Activated CD8-positive, alpha-beta memory T cell treated with anti-CD3 and anti-CD28 coated beads, Interleukin-2, amount 50 U/mL, for 1 hour (primary cell): ENCODE data around the gene KCNAB3.

Experiments
- DNase-seq: peaks from one replicate; pipeline ENCODE4 v3.0.0-alpha.2; 2020; ENCODE audit errors: extremely low read depth

The KCNAB3 gene

GRCh38 chr17:7940743-7941142 lies 11.1 kb upstream of the KCNAB3 start:
- no peak for DNase-seq

- DNase-seq, result no peak
These were observed 10.4 kb upstream of the KCNAB3 start for GRCh38 chr17:7940034-7940433.

GRCh38 chr17:7935859-7936258 lies 6.2 kb upstream of the KCNAB3 start:
- DNase-seq, result no peak

DNA sequence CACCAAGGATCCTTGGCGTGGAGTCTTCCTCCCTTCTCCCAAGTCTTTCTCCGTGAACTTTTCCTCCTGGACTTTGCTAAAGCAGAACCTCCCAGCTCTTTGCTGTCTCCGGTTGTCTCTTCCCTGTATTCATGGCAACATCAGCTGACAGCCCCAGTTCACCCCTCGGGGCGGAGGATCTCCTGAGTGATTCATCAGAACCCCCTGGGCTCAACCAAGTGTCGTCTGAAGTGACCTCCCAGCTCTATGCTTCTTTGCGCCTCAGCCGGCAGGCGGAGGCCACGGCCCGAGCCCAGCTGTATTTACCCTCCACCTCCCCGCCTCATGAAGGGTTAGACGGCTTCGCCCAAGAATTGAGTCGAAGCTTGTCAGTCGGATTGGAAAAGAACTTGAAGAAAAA lies 3.3 kb upstream of the KCNAB3 start:
- DNase-seq, result no peak

GRCh38 chr17:7932483-7932891 lies 2.8 kb upstream of the KCNAB3 start:
- no peak for DNase-seq

DNA sequence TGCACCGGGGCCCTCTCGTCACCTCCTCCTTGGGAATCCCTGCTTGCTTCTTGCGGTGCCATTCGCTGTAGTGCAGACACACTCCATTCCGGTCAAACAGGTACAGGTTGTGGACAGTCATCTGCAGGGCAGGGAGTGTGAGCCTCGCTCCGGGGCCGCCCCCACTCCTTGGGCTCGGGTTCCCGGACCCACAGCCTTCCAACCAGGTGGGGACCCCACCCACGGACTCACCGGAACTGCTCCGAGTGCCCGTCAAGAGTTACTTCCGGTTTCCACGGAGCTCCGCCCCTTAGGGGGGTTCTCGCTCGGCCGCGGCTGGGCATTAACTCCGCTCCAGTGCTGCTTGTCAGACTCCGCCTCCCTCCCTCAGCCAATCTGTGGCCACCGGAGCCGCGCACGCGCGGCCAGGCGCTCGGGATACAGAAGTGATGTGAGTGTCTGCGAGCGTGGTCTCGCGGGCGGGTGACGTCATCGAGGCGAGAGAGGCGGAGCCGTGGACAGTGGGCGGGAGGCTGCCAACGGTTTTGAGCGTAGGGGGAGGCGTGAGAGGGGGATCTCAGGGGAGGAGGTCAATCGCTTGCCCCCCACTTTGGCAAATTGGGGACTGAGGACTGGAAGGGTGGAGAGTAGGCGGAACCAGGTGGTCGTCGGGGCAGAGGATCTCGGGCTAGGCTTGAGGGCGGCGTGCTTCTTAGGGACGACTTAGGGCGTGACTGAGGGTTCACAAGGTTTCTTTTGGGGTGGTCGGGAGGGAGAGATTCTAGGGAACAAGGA lies 2.2 kb upstream of the KCNAB3 start, which contains the start of the genes CNTROB and TRAPPC1:
Gene CNTROB, plus strand, starts transcription at position 498 of the 774 bp plus-strand sequence. CDS start 874 bp downstream, outside the sequence.
Gene TRAPPC1, minus strand, starts transcription at position 238 of the 774 bp plus-strand sequence. Its CDS starts 117 bp downstream, at position 121.
- peak; percentile 94 for DNase-seq

- DNase-seq, result no peak
These were observed 1.4 kb upstream of the KCNAB3 start for GRCh38 chr17:7930841-7931631.

- no peak for DNase-seq
These were observed 2.1 kb downstream of the KCNAB3 start for GRCh38 chr17:7927596-7927995.

DNA sequence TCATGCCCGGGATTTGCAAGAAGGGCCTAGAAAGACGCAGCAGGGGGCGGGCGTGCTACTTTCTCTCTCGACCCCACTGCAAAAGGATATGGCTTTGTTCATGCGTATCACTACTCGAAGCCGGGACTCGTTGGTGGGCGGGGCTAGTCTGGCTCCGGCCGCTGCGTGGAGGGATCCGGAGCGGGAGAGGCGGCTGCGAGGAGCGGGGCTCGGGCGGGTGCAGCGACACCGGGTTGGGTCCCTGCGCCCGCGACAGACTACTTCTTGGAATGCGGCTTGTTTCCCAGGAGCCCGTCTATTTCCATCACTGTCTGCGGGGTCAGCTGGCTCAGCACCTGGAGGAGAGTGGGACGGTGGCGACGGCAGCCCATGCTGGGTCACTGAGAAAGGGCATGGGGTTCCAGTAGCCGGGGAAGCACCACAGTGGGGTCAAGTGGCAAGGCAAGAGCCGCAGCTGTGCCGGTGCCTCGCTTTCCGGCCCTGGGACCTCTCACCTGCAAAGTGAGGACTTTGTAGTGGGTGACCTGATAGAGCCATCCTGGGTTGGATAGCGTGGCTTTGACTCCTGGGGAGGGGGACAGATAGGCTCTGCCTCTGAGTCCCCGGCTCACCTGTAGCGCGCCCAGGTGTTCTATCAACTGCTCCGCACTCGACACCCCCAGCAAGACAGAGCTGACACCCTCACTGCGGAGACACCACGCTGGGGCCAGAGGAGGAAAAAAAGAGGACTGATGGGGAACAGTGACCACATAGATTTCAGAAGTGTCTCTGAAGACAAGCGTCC lies 6.6 kb downstream of the KCNAB3 start:
- DNase-seq, result peak; percentile 54

GRCh38 chr17:7922269-7922844 lies 7.3 kb downstream of the KCNAB3 start:
- no peak for DNase-seq

GRCh38 chr17:7916808-7917207 lies 12.8 kb downstream of the KCNAB3 start:
- no peak for DNase-seq

DNA sequence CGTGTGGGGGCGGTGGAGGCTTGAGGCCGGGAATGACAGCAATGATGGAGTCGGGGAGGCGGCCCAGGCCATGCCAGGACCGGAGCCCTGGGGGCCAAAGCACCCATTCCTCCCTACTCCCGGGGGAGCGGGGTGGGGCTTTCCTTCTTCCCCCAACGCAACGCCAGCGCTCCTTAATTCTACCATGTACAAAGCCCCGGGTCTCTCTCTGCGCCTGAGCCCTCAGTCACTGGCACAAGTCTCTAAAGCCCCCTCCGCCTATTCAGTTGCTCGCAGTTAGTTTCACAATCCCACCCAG lies 13.3 kb downstream of the KCNAB3 start:
- DNase-seq, result no peak

- peak; percentile 60 for DNase-seq
These were observed 13.9 kb downstream of the KCNAB3 start, which contains the start of gene RNF227 for GRCh38 chr17:7915611-7916384. Gene RNF227, minus strand, starts transcription at chr17:7916289. Its CDS starts 94 bp downstream, at chr17:7916195.

DNA sequence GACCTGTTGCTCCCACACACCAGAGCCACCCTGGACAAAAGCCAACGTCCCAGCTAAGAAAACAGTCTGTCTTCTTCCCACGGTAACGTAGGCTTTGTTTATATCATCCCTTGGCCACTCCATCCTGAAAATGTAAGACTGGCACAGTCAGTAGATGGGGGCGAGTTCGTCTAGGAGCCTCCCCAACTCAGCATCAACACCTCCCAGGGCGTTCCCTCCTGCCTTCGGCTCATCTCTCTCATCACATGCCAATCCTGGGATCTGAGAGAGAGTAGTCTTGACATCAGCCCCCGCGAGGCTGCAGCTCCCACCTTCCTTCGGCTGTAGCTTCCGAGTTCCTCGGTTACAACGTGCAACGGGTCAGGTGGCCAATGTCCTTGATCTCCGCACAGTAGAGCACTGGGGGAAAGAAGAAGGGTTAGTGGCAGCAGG lies 14.5 kb downstream of the KCNAB3 start:
- DNase-seq, result no peak

- no peak for DNase-seq
These were observed 16.6 kb downstream of the KCNAB3 start for GRCh38 chr17:7912927-7913524.

DNA sequence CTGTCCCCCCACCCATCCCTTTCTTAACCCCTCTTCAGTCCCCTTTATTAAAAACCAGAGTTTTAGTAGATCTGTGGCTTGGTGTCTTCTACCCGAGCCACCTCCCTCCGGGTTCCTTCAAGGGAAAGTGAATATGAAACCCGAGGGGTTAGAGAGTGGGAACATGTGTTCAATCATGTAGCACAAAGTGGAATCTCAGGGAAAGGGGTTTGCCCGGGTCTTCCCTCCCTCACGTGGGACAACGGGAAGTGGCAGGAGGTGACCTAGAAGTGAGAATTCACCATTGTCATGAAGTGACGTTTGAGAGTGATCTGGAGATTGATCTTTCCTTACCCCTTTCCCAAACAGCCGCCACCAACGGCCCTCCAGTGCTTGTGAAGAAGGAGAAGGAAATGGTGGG lies 18.5 kb downstream of the KCNAB3 start:
- no peak for DNase-seq

GRCh38 chr17:7910711-7911110 lies 18.9 kb downstream of the KCNAB3 start:
- DNase-seq, result no peak

DNA sequence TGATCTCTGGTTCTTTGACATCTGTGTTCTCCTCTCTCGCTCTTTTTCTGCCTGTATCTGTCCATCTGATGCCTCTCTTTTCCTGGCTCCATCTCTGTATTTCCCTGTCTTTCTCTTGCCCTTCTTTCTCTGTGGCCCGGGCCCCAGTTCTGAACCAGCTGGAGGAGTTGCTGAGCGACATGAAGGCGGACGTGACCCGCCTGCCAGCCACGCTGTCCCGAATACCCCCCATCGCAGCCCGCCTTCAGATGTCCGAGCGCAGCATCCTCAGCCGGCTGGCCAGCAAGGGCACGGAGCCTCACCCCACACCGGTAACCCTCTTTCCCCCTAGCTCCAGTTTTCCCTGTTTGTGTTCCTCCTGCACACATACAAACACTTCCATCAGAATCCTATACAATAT lies 19.4 kb downstream of the KCNAB3 start:
- DNase-seq, result no peak

DNA sequence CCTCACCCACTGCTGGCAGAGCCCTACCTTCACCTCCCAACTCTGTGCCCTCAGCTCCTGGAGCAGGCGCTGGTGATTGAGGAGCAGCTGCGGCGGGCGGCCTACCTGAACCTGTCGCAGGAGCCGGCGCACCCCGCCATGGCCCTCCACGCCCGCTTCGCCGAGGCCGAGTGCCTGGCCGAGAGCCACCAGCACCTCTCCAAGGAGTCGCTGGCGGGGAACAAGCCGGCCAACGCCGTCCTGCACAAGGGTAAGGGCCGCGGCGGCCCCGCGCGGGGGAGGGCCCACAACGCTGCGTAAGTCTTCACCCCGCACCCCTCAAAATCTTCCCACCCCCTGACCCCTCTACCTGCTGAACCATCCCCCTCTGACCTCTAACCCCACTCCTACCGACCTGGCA lies 20.6 kb downstream of the KCNAB3 start:
- DNase-seq, result no peak
